CD4-positive, alpha-beta T cell treated with Interleukin-10 for 1 hour (primary cell): ENCODE measurements around the gene STEAP2.

Experiments
- DNase-seq: peaks from one replicate; pipeline ENCODE4 v3.0.0-alpha.2; 2020

Gene STEAP2

DNA sequence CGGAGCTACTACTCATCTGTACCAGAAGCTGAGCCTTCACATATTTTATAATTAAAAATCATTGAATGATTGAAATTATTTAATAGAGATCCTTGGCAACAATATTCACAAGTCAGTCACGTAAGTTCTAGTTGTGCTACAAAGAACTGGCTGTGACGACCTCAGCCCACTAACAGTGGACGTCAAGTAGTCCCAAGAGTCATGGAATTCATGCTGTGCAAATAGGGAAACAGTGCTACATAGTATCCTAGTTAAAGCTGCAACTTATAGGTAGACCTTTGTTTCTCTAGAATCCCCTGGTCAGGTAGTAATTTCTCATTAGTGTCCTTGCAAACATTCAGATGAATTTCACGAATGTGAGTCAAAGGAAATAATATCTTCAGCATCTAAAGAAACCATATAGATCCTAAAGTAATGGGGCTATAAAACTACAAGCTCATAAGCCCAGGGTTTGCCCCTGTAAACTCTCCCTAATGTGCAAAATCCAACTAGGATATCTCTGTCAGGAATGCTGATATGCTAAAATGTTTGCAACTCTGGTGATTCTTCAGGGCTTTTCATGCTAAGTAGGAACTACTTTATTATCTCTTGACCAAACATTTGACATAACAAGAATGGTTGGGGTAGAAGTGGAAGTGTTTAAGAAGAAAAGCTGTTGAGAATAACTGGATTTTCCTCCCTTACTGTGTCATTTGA is 64.6 kb downstream of the STEAP2 start:
- no peak for DNase-seq
